Ascending aorta (tissue), 2 donors: Measurements from ENCODE around the gene NKG7. TPM values are rescaled to one million over a fixed set of nuclear protein-coding genes. Genes with fewer than 3 reads are reported as not detected.

ENCODE experiments used
- DNase-seq, 2 donors: peaks; one replicate each; pipeline ENCODE4 v3.0.0-alpha.2; 2019; ENCODE audit warnings: low spot score in 2 of 2
- H3K27ac ChIP-seq, 2 donors: fragments of 200-600 bp; sonication (generic); one replicate each; pipeline ENCODE4 v1.5.1; 2016 to 2017; ENCODE audit warnings: mild to moderate bottlenecking in 1 of 2
- H3K27me3 ChIP-seq: fragments of 200-600 bp; sonication (generic); one replicate; pipeline ENCODE4 v1.5.1; 2017
- H3K36me3 ChIP-seq, 2 donors: fragments of 200-600 bp; sonication (generic); one replicate each; pipeline ENCODE4 v1.5.1; 2016
- H3K4me1 ChIP-seq, 2 donors: fragments of 200-600 bp; sonication (generic); one replicate each; pipeline ENCODE4 v1.5.1; 2016 to 2017; ENCODE audit warnings: mild to moderate bottlenecking in 1 of 2
- H3K4me3 ChIP-seq, 2 donors: fragments of 200-600 bp; sonication (generic); one replicate each; pipeline ENCODE4 v1.5.1; 2016 to 2017; ENCODE audit warnings: mild to moderate bottlenecking in 1 of 2
- H3K9me3 ChIP-seq, 2 donors: fragments of 200-600 bp; sonication (generic); one replicate each; pipeline ENCODE4 v1.5.1; 2016
- CTCF ChIP-seq, 3 experiments: fragments of 200-600 bp in 2 of 3; fragments of 450-650 bp in 1 of 3; sonication (generic) in 2 of 3; IDR thresholded peaks; one replicate each; pipeline ENCODE4 v1.5.1; 2016 to 2019; ENCODE audit warnings: antibody characterized with exemption in 3 of 3, mild to moderate bottlenecking in 1 of 3, moderate library complexity in 1 of 3
- intact Hi-C: fragments of 100-400 bp; cut with DNase I; formaldehyde crosslinking; loops from one replicate; pipeline ENCODE4 v1.15.1; 2023
- total RNA-seq: library from RNA; depleted of rRNA; stranded (reverse); fragments of >200 nt; gene quantifications from one replicate; pipeline ENCODE4 v1.1.0, GENCODE V29; 2016

NKG7 gene
- total RNA-seq, 1 donor from 2014 or later: 30.2 TPM

DNA sequence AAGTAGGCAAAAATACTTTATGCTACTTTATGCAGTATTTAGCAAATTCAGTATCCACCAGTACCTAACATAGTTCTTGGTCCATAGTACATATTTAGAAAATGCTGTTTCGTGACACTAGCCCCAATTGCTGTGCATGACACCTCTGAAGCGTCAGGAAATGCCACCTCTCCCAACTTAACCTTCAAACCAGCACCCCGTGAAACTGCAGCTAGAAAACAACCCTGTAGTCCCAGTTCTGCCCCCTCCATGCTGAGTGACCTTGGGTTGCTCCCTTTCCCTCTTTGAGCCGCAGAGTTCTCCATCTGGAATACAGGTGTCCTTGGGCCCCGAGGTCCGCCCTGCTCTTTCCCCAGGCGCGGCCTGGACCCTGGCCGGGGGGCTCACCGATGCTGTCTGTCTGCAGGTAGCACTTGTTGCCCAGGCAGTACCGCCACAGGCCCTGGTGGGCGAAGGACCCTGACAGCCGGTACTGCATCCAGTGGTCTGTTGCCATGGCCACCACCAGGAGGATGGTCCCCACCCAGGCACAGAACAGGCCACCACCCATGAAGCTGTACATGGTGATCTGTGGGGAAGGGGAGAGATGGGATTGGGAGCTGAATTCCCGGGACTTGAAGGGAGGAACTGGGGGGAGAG, 14.5 kb upstream of the NKG7 start:
- H3K9me3 ChIP-seq: no peaks in the 10 kb centered on the region
- no peak overlapping the region for H3K4me3 ChIP-seq
- no peak for DNase-seq
- no peak overlapping the region for H3K27ac ChIP-seq
- intact Hi-C loops: no loop called here
- TF ChIP-seq CTCF (IDR thresholded peaks at IDR 0.05): no peak
- no peaks in the 10 kb centered on the region for H3K27me3 ChIP-seq
- H3K36me3 ChIP-seq: no peaks in the 10 kb centered on the region
- no peaks in the 10 kb centered on the region for H3K4me1 ChIP-seq

GRCh38 chr19:51382004-51382403, 9.6 kb upstream of the NKG7 start:
- H3K9me3 ChIP-seq: no peaks in the 10 kb centered on the region
- H3K27me3 ChIP-seq: no peaks in the 10 kb centered on the region
- no peaks in the 10 kb centered on the region for H3K4me1 ChIP-seq
- H3K27ac ChIP-seq: no peak overlapping the region
- H3K36me3 ChIP-seq: no peaks in the 10 kb centered on the region
- H3K4me3 ChIP-seq: no peak overlapping the region
- no peak for TF ChIP-seq CTCF (IDR thresholded peaks at IDR 0.05)
- intact Hi-C loops: no loop called here
- no peak for DNase-seq

- Histone ChIP-seq H3K27ac (no peak overlapping the region), H3K27me3 (no peaks in the 10 kb centered on the region), H3K36me3 (no peaks in the 10 kb centered on the region), H3K4me1 (no peaks in the 10 kb centered on the region), H3K4me3 (no peak overlapping the region), H3K9me3 (no peaks in the 10 kb centered on the region)
- no peak for TF ChIP-seq CTCF (IDR thresholded peaks at IDR 0.05)
- DNase-seq: no peak
- intact Hi-C loops: no loop called here
Observed at GRCh38 chr19:51380379-51380778, 7.9 kb upstream of the NKG7 start.

GRCh38 chr19:51377422-51377821, 5.0 kb upstream of the NKG7 start:
- intact Hi-C loops: no loop called here
- no peaks in the 10 kb centered on the region for H3K27me3 ChIP-seq
- TF ChIP-seq CTCF (IDR thresholded peaks at IDR 0.05): no peak

GRCh38 chr19:51375504-51376221, 3.2 kb upstream of the NKG7 start:
- no peak overlapping the region for H3K27ac ChIP-seq
- intact Hi-C loops: no loop called here
- no peaks in the 10 kb centered on the region for H3K27me3 ChIP-seq
- H3K36me3 ChIP-seq: no peaks in the 10 kb centered on the region
- TF ChIP-seq CTCF (IDR thresholded peaks at IDR 0.05): no peak
- H3K9me3 ChIP-seq: no peaks in the 10 kb centered on the region
- H3K4me3 ChIP-seq: no peak overlapping the region
- DNase-seq: no peak
- H3K4me1 ChIP-seq: no peaks in the 10 kb centered on the region

More at GRCh38 chr19:51377422-51377821, 5.0 kb upstream of the NKG7 start:
- Histone ChIP-seq H3K4me1 (no peaks in the 10 kb centered on the region), H3K36me3 (no peaks in the 10 kb centered on the region), H3K27ac (no peak overlapping the region), H3K4me3 (no peak overlapping the region), H3K9me3 (no peaks in the 10 kb centered on the region)
- DNase-seq: no peak
